Measurements from ENCODE around the gene MAML3. TPM values are rescaled to one million over a fixed set of nuclear protein-coding genes. Genes with fewer than 3 reads are reported as not detected.

The MAML3 gene
- total RNA-seq, 4 donors from 2014 or later, result 16.1 to 40.0 (median 18.1) TPM

DNA sequence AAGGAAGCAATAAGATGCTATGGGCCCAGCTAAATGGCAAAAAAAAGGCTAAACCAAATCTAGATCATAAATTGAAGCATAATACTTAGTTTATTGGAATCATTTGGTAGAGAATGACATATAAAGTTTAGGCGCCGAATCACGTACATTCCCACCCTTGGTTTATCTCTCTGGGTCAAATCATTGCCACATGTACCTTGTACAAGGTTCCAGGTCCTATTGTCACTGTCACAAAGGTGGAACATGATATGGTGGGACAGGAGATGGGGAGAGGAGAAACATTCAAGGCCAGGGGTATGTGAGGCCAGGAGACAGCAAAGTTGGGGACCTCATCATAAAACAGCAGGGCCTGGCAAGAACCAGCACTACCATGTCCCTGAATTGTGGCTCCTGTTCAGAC is 13.4 kb downstream of the MAML3 start:
- no peak for TF ChIP-seq CTCF (IDR thresholded peaks at IDR 0.05)
- no peak for TF ChIP-seq EP300 (IDR thresholded peaks at IDR 0.05; ENCODE audit: low read depth)
- TF ChIP-seq POLR2A (IDR thresholded peaks at IDR 0.05), result no peak
- TF ChIP-seq POLR2AphosphoS5 (IDR thresholded peaks at IDR 0.05), result no peak
- peaks cover 0 to 48% (median 14%) of the 10 kb centered on the region in 4 donors for H3K4me1 ChIP-seq
- H3K36me3 ChIP-seq, result no peaks in the 10 kb centered on the region
- no peaks in the 10 kb centered on the region for H3K27me3 ChIP-seq
- no peak for DNase-seq
- peak overlapping the region; percentile 58 to 68 (median 62) for H3K27ac ChIP-seq
- no peak overlapping the region for H3K4me3 ChIP-seq
- in situ Hi-C loops (cut with MboI; ENCODE audit: low pct_ligation_motif_present in 1 of 4, low pct_unique_long_range_greater_than_20kb in 1 of 4, low sequenced_read_pairs in 3 of 4) (no loop called here), intact Hi-C loops (cut with DNase I; ENCODE audit: low total_unique reads) (no loop called here)
- H3K9me3 ChIP-seq, result no peaks in the 10 kb centered on the region
- 45 to 53% methylated on average over 3 of the region's 3 CpGs for WGBS, 2 donors (ENCODE audit: low coverage in 1 of 2)

GRCh38 chr4:140138428-140138827 is 15.6 kb downstream of the MAML3 start:
- no peak for DNase-seq
- intact Hi-C loops (cut with DNase I; ENCODE audit: low total_unique reads), result no loop called here
- Histone ChIP-seq H3K4me1 (peaks cover 6 to 51% (median 14%) of the 10 kb centered on the region in 4 donors), H3K27me3 (no peaks in the 10 kb centered on the region), H3K36me3 (no peaks in the 10 kb centered on the region), H3K27ac (no peak overlapping the region), H3K9me3 (no peaks in the 10 kb centered on the region), H3K4me3 (no peak overlapping the region)
- in situ Hi-C loops (cut with MboI; ENCODE audit: low pct_ligation_motif_present in 1 of 4, low pct_unique_long_range_greater_than_20kb in 1 of 4, low sequenced_read_pairs in 3 of 4), result no loop called here
- 72 to 75% methylated on average over 4 to 6 of the region's 6 CpGs for WGBS, 2 donors (ENCODE audit: low coverage in 1 of 2)
- TF ChIP-seq POLR2A (IDR thresholded peaks at IDR 0.05), result no peak
- TF ChIP-seq CTCF (IDR thresholded peaks at IDR 0.05), result no peak
- TF ChIP-seq EP300 (IDR thresholded peaks at IDR 0.05; ENCODE audit: low read depth), result no peak

DNA sequence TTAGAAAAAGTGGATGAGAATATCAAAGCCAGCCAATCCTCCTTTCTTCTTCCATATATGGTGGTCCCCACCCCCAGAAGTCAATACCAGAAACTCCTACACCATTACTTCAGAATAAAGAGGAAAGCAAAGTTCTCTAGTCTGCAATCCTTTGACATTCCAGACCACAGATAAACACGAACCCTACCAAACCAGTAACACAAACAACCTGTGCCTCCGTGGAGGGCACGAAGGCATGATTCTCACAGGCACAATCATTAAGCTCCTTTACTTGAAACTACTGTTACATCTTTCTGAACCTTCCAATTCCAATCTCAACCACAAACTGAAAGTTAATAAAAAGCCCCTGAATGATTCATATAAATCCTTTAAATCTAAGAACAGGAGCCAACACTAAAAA is 16.3 kb downstream of the MAML3 start:
- in situ Hi-C loops (cut with MboI; ENCODE audit: low pct_ligation_motif_present in 1 of 4, low pct_unique_long_range_greater_than_20kb in 1 of 4, low sequenced_read_pairs in 3 of 4) (no loop called here), intact Hi-C loops (cut with DNase I; ENCODE audit: low total_unique reads) (no loop called here)
- DNase-seq, result no peak
- H3K9me3 ChIP-seq, result no peaks in the 10 kb centered on the region
- no peak for TF ChIP-seq POLR2AphosphoS5 (IDR thresholded peaks at IDR 0.05)
- TF ChIP-seq EP300 (IDR thresholded peaks at IDR 0.05; ENCODE audit: low read depth), result no peak
- TF ChIP-seq CTCF (IDR thresholded peaks at IDR 0.05), result no peak
- no peak for TF ChIP-seq POLR2A (IDR thresholded peaks at IDR 0.05)
- peak overlapping the region in 1 of 4 donors; percentile 3 for H3K27ac ChIP-seq
- H3K27me3 ChIP-seq, result no peaks in the 10 kb centered on the region
- peaks cover 6 to 51% (median 14%) of the 10 kb centered on the region in 4 donors for H3K4me1 ChIP-seq
- 19 to 43% methylated on average over 3 of the region's 3 CpGs for WGBS, 2 donors (ENCODE audit: low coverage in 1 of 2)
- H3K4me3 ChIP-seq, result no peak overlapping the region
- no peaks in the 10 kb centered on the region for H3K36me3 ChIP-seq

DNA sequence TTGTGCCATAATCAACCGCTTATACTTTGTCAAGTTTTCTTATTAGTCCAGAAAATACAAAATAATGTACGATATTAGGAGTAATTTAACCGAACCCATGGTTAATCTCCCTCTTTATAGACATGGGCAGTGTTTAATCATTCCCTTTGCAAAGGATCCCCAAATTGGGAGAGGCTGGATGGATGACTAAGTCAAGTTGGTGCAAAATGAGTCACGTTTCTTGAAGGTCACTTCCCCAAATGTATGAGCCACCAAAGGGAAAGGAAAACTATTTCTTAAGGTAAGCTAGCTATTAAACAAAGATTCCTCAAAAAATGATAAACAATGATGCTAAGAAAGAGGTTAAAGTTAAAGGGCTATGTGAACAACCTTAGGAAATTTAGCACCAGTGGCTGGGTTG is 17.5 kb downstream of the MAML3 start:
- TF ChIP-seq POLR2A (IDR thresholded peaks at IDR 0.05), result no peak
- TF ChIP-seq CTCF (IDR thresholded peaks at IDR 0.05), result no peak
- no peak for TF ChIP-seq EP300 (IDR thresholded peaks at IDR 0.05; ENCODE audit: low read depth)
- TF ChIP-seq POLR2AphosphoS5 (IDR thresholded peaks at IDR 0.05), result no peak
- DNase-seq, result no peak
- Histone ChIP-seq H3K36me3 (no peaks in the 10 kb centered on the region), H3K27ac (no peak overlapping the region), H3K4me1 (peaks cover 6 to 47% (median 14%) of the 10 kb centered on the region in 4 donors), H3K9me3 (no peaks in the 10 kb centered on the region), H3K27me3 (no peaks in the 10 kb centered on the region), H3K4me3 (no peak overlapping the region)
- in situ Hi-C loops (cut with MboI; ENCODE audit: low pct_ligation_motif_present in 1 of 4, low pct_unique_long_range_greater_than_20kb in 1 of 4, low sequenced_read_pairs in 3 of 4), result no loop called here
- intact Hi-C loops (cut with DNase I; ENCODE audit: low total_unique reads), result no loop called here
- WGBS, 2 donors (ENCODE audit: low coverage in 1 of 2), result 82 to 86% methylated on average over 4 of the region's 4 CpGs

Data from transverse colon (tissue), 4 donors.